ENCODE data around the gene TOX2.

The TOX2 gene

GRCh38 chr20:44115762-44116644 is 201.4 kb downstream of the TOX2 start:
- H3K36me3 ChIP-seq (replicated peaks; ENCODE audit: low read depth, low read length): no peaks in the 10 kb centered on the region
- no peaks in the 10 kb centered on the region for H3K79me2 ChIP-seq (ENCODE audit: low read length)
- H3K4me3 ChIP-seq (ENCODE audit: low read length): no peak overlapping the region
- TF ChIP-seq CTCF (IDR thresholded peaks at IDR 0.05; ENCODE audit: low read depth, low read length) (no peak), EZH2phosphoT487 (IDR thresholded peaks at IDR 0.05; ENCODE audit: low read depth) (no peak)
- no peaks in the 10 kb centered on the region for H3K9me3 ChIP-seq (ENCODE audit: insufficient read depth, low read length)
- no peaks in the 10 kb centered on the region for H4K20me1 ChIP-seq (ENCODE audit: insufficient read depth, low read length)
- H3K9ac ChIP-seq (ENCODE audit: low read length): no peak overlapping the region
- peaks cover 20% of the 10 kb centered on the region for H3K27me3 ChIP-seq (ENCODE audit: low read depth, low read length)
- no peak overlapping the region for H3K27ac ChIP-seq (ENCODE audit: low read length)
- no peaks in the 10 kb centered on the region for H3K4me1 ChIP-seq (ENCODE audit: low read length)
- no peak overlapping the region for H3K4me2 ChIP-seq (ENCODE audit: low read length)
- peak overlapping the region; percentile 62; the same call in 1 of the 2 replicates for H2AFZ ChIP-seq (ENCODE audit: low read depth, low read length)

DNA sequence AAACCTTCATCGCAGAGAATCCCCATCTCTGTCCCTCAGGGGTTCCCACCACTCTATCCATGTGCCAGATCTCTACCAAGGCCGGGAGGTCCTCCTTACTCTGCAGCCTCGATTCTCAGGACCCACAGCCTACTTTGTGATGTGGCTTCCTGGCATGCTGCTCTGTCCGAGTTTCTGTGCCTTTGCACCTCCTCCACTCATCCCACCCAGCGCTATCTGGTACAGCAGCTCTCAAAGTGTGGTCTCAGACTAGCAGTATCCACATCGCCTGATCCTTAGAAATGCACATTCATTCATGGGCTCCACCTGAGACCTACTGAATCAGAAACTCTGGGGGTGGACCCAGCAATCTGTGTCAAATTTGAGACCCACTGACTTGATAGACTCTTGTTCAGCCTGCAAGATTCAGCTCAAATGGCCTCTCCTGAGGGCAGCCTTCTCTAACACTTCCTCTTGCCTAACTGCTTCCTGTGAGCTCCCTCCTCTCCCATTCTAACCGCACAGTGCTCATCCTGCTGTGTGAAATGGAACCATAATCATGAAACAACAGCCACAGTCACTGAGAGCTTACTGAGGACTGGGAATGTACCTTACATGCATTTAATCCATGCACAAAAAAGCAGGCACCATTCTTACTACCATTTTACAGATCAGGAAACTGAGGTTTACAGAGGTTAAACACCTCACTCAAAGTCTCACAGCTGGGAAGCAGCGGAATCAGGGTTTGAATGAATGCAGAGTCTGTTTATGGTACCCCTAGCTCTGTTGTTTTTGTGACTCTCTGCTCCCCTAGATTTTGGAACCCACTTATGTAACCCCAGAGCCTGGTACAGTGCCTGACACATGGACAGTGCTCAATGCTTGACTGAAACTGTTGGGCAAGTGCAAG is 202.9 kb downstream of the TOX2 start:
- Histone ChIP-seq H3K4me1 (ENCODE audit: low read length) (no peaks in the 10 kb centered on the region), H3K27me3 (ENCODE audit: low read depth, low read length) (peaks cover 34% of the 10 kb centered on the region), H3K4me2 (ENCODE audit: low read length) (no peak overlapping the region), H3K9ac (ENCODE audit: low read length) (no peak overlapping the region), H3K36me3 (replicated peaks; ENCODE audit: low read depth, low read length) (no peaks in the 10 kb centered on the region), H3K4me3 (ENCODE audit: low read length) (no peak overlapping the region), H2AFZ (ENCODE audit: low read depth, low read length) (no peak overlapping the region), H3K9me3 (ENCODE audit: insufficient read depth, low read length) (no peaks in the 10 kb centered on the region), H4K20me1 (ENCODE audit: insufficient read depth, low read length) (no peaks in the 10 kb centered on the region), H3K79me2 (ENCODE audit: low read length) (no peaks in the 10 kb centered on the region), H3K27ac (ENCODE audit: low read length) (no peak overlapping the region)
- no peak for TF ChIP-seq EZH2phosphoT487 (IDR thresholded peaks at IDR 0.05; ENCODE audit: low read depth)

DNA sequence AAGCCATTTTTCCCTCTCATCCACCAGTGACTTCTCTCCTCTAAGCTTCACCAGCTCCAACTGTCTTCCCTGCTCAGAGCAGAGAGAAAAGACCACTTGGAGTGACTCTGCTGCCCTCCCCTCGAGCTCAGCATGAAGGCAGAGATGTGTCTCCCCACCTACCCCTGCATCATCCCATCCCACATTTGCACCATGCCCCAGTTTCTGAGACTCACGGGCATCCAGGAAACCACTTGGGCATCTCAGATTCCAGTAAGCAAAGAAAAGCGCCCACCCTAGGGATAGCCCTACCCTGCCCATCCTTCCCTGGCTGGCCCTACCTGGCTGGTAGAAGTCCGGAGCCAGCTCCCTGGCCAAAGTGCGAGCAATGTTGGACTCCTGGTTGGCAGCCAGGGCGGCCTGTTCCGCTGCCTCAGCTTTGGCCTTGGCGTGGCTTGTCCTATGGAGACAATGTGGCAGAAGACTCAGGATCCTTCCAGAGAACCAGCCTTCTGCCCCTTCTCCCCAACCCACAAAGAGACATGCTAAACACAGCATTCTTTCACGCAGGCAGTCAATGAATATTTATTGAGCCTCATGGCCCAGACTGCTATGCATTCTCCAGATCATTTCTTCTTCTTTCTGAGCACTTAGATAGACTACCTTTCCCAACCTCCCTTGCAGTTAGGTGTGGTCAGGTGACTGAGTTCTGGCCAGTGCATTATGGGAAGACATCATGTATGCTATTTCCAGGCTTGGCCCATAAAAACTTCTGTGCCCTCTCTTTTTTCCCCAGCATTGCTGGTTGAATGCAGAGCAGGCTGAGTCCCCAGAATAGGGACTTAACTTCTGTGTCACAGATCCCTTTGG is 203.8 kb downstream of the TOX2 start:
- H3K4me1 ChIP-seq (ENCODE audit: low read length): no peaks in the 10 kb centered on the region
- no peak overlapping the region for H3K4me2 ChIP-seq (ENCODE audit: low read length)
- H3K36me3 ChIP-seq (replicated peaks; ENCODE audit: low read depth, low read length): no peaks in the 10 kb centered on the region
- H3K4me3 ChIP-seq (ENCODE audit: low read length): no peak overlapping the region
- no peaks in the 10 kb centered on the region for H3K79me2 ChIP-seq (ENCODE audit: low read length)
- H3K9me3 ChIP-seq (ENCODE audit: insufficient read depth, low read length): no peaks in the 10 kb centered on the region
- H4K20me1 ChIP-seq (ENCODE audit: insufficient read depth, low read length): no peaks in the 10 kb centered on the region
- peaks cover 43% of the 10 kb centered on the region for H3K27me3 ChIP-seq (ENCODE audit: low read depth, low read length)
- H2AFZ ChIP-seq (ENCODE audit: low read depth, low read length): no peak overlapping the region
- TF ChIP-seq EZH2phosphoT487 (IDR thresholded peaks at IDR 0.05; ENCODE audit: low read depth) (no peak), CTCF (IDR thresholded peaks at IDR 0.05; ENCODE audit: low read depth, low read length) (no peak)
- no peak overlapping the region for H3K27ac ChIP-seq (ENCODE audit: low read length)
- H3K9ac ChIP-seq (ENCODE audit: low read length): no peak overlapping the region
